GM12801 (cell line): ENCODE results near the gene BRIP1.

ENCODE experiments used
- CTCF ChIP-seq: IDR thresholded peaks from one replicate; pipeline ENCODE4 v1.5.1; 2011; ENCODE audit warnings: control low read depth; ENCODE audit not compliant: insufficient read length; ENCODE audit errors: extremely low read depth

The BRIP1 gene

DNA sequence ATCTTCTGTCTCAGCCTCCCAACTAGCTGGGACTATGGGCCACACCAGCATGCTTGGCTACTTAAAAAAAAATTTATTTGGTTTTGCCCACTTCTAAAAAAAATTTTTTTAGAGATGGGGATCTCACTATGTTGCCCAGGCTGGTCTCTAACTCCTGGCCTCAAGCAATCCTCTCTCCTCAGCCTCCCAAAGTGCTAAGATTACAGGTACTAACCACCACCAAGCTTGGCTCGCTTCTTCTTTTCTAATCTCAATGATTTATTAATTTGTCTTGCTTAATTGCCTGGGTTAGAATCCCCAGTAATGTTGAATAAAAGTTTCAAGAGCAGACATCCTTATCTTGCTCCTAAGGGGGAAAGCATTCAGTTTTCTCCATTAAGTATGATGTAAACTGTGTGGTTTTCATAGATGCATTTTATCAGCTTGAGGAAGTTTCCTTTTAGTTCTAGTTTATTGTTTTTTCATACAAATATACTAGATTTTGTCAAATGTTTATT, 206.6 kb downstream of the BRIP1 start:
- TF ChIP-seq CTCF: no peak

DNA sequence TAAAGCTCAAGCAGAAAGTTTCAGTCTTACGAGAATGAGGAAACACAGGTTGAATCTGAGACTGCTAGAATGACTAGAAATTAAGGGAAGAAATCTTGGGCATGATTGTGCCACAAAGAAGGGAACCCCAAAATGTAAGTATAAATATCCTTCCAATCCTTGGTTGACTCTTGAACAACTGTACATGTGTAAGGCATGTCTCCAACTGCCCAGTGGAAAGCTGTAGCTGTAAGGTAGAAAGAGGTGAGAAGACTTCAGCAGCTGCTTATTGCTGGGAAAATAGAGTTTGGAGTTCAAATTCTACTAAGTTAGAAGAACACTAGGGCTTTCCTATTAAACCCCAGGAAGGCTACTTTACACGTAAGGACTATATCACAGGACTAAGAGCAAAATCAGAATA, 212.6 kb downstream of the BRIP1 start:
- TF ChIP-seq CTCF: no peak

- no peak for TF ChIP-seq CTCF
These were observed 214.7 kb downstream of the BRIP1 start for GRCh38 chr17:61648587-61648986.

DNA sequence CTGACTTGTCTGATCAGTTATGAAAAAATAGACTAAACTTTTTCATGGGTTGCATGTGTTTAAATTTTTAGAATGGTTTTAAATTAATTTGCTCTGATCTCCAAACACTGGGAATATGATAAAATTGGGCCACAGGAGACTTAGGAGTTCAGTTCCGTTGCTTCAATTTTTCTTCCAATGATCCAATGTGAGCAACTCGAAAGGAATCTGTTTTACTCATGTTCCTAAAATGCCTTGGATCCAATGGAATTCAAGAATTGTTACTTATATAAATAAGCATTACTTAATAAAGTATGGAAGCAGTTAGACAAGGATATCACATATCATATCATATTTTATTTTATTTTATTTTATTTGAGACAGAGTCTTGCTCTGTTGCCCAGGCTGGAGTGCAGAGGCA, 216.3 kb downstream of the BRIP1 start:
- TF ChIP-seq CTCF: no peak

DNA sequence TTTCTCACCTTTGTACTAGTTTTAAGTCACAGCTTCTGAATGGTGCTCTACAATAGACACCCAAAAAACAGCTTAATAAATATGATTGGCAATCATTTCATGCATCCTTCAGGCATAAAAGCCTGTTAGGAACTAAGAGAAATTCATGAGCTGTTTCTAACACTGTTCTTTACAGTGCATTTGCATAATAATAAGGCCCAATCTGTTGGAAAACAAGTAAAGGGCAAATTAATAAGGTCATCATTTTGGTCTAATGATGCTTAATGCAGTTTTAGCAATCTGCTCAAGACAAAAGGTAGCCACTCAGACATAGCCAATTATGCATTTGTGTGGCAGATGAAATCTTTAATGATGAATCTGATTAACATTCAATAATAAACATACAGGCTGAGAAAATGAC, 216.8 kb downstream of the BRIP1 start:
- no peak for TF ChIP-seq CTCF

DNA sequence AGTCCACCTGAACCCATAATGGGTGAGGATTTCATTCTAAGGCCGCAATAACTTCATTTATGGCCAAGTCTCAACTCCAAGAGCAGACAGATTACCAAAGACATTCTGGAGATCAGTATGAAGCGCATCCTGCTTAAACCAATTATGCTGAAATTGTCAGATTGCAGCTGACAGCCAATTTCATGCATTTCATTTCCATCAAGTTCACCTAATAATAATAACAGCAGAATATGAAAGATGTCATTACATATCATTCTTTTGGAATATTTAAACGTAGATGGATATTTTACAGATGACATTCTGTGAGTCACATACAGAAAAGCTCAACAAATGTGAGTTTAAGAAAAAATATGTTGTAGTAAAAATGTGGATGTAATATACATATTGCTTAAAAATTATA, 217.4 kb downstream of the BRIP1 start:
- no peak for TF ChIP-seq CTCF

- TF ChIP-seq CTCF: no peak
These were observed 218.2 kb downstream of the BRIP1 start for GRCh38 chr17:61644800-61645774.
